K562 (cell line): ENCODE data around the gene USP35. TPM values are rescaled to one million over a fixed set of nuclear protein-coding genes. Genes with fewer than 3 reads are reported as not detected.

Source experiments
- ARNT ChIP-seq, 2 experiments: fragments of 450-650 bp; IDR thresholded peaks; 2 replicates each; pipeline ENCODE4 v1.6.1; 2016; ENCODE audit warnings: mild to moderate bottlenecking in 1 of 2
- CXXC5 ChIP-seq: fragments of 250-450 bp; sonication (Bioruptor Pico); IDR thresholded peaks from 2 replicates; pipeline ENCODE4 v1.8.0; 2022; ENCODE audit warnings: inconsistent platforms, mild to moderate bottlenecking, moderate library complexity
- ETV5 ChIP-seq: sonication (generic); formaldehyde crosslinking; IDR thresholded peaks from 2 replicates; pipeline ENCODE4 v1.4.0; 2020; ENCODE audit warnings: low read depth, mild to moderate bottlenecking, missing genetic modification reagents
- GATAD2A ChIP-seq: fragments of 450-650 bp; IDR thresholded peaks from 2 replicates; pipeline ENCODE4 v1.6.1; 2017
- GTF2A2 ChIP-seq: IDR thresholded peaks from 2 replicates; pipeline ENCODE4 v1.6.1; 2016; ENCODE audit warnings: mild to moderate bottlenecking, missing genetic modification characterization, missing compliant biosample characterization
- HLTF ChIP-seq: fragments of 450-650 bp; IDR thresholded peaks from 2 replicates; pipeline ENCODE4 v1.6.1; 2016
- PHB2 ChIP-seq: fragments of 450-650 bp; IDR thresholded peaks from 2 replicates; pipeline ENCODE4 v1.6.1; 2017; ENCODE audit warnings: low read depth
- SMARCB1 ChIP-seq: IDR thresholded peaks from 2 replicates; pipeline ENCODE4 v1.6.1; 2011; ENCODE audit warnings: improper control_type of control experiment, low read depth; ENCODE audit not compliant: insufficient read length
- SNIP1 ChIP-seq: fragments of 450-650 bp; IDR thresholded peaks from 2 replicates; pipeline ENCODE4 v1.7.1; 2017; ENCODE audit warnings: low read depth, mild to moderate bottlenecking
- TBL1XR1 ChIP-seq, 2 experiments: IDR thresholded peaks; 2 replicates each; pipeline ENCODE4 v1.6.1; 2012; ENCODE audit warnings: improper control_type of control experiment in 2 of 2, low read length in 2 of 2, mild to moderate bottlenecking in 1 of 2
- TCFL5 ChIP-seq: fragments of 250-450 bp; sonication (Bioruptor Pico); conservative IDR thresholded peaks from 2 replicates; pipeline ENCODE4 v1.6.1; 2021; ENCODE audit warnings: mild to moderate bottlenecking, moderate library complexity, matching md5 sums
- UBTF ChIP-seq, 2 experiments: IDR thresholded peaks; 2 replicates each; pipeline ENCODE4 v1.6.1; 2012; ENCODE audit warnings: improper control_type of control experiment in 2 of 2, low read depth in 2 of 2, low read length in 2 of 2, borderline replicate concordance in 1 of 2
- ZNF12 ChIP-seq: sonication (generic); formaldehyde crosslinking; IDR thresholded peaks from 2 replicates; pipeline ENCODE4 v1.4.0; 2020; ENCODE audit warnings: mild to moderate bottlenecking, missing genetic modification reagents
- ZNF23 ChIP-seq: fragments of 250-450 bp; sonication (Bioruptor Pico); IDR thresholded peaks from 2 replicates; pipeline ENCODE4 v1.4.0; 2020; ENCODE audit warnings: mild to moderate bottlenecking
- ZNF518B ChIP-seq: fragments of 250-450 bp; sonication (Bioruptor Pico); IDR thresholded peaks from 2 replicates; pipeline ENCODE4 v1.5.0; 2021; ENCODE audit warnings: mild to moderate bottlenecking, moderate library complexity
- ZNF780A ChIP-seq: fragments of 250-450 bp; sonication (Bioruptor Pico); IDR thresholded peaks from 2 replicates; pipeline ENCODE4 v1.5.0; 2021; ENCODE audit warnings: mild to moderate bottlenecking
- polyA plus RNA-seq, 8 experiments: library from polyadenylated mRNA; depleted of rRNA in 4 of 8; stranded (reverse) in 5 of 8; unstranded in 3 of 8; fragments of >200 nt; fragmentation: Nextera tagmentation in 2 of 8; fragmentation: Illumina TruSeq in 1 of 8; extraction: Ambion mirVana in 2 of 8; extraction: Trizol in 1 of 8; gene quantifications; 2 replicates each; pipeline versions ENCODE4 v1.2.1 to v1.2.3, GENCODE V29; 2011 to 2014; ENCODE audit warnings: inconsistent platforms in 1 of 8, missing spikeins in 1 of 8
- total RNA-seq, 7 experiments: library from RNA; depleted of rRNA in 6 of 7; stranded (reverse); fragments of >200 nt in 6 of 7; fragmentation: Illumina TruSeq in 2 of 7; extraction: Trizol in 2 of 7; gene quantifications; 2 replicates each; pipeline versions ENCODE4 v1.2.1 to v1.2.3, GENCODE V29; 2011 to 2021; ENCODE audit warnings: low replicate concordance in 1 of 7
- TF ChIP-seq, protein P1 (sequence below), 3 experiments: fragments of 200-800 bp in 1 of 3; sonication (Bioruptor generic) in 1 of 3; sonication (generic) in 1 of 3; formaldehyde crosslinking in 1 of 3; IDR thresholded peaks; 2 replicates each; pipeline versions ENCODE4 v1.6.1 to v1.8.0; 2016 to 2022; ENCODE audit warnings: mild to moderate bottlenecking in 2 of 3, missing compliant biosample characterization in 2 of 3, missing genetic modification characterization in 2 of 3, missing genetic modification reagents in 1 of 3
- TF ChIP-seq, protein P2 (sequence below): sonication (generic); formaldehyde crosslinking; IDR thresholded peaks from 2 replicates; pipeline ENCODE4 v1.8.0; 2022; ENCODE audit warnings: mild to moderate bottlenecking, missing genetic modification reagents
- TF ChIP-seq, protein P3 (sequence below): sonication (generic); formaldehyde crosslinking; IDR thresholded peaks from 2 replicates; pipeline ENCODE4 v1.8.0; 2022; ENCODE audit warnings: missing genetic modification reagents, mild to moderate bottlenecking, borderline replicate concordance

The USP35 gene
- total and polyA plus RNA-seq, 9 of the 15 experiments (the other 6 are each of a cell fraction or from before 2014, with no cell fraction given) = 0.01 to 4.8 (median 3.6) TPM

DNA sequence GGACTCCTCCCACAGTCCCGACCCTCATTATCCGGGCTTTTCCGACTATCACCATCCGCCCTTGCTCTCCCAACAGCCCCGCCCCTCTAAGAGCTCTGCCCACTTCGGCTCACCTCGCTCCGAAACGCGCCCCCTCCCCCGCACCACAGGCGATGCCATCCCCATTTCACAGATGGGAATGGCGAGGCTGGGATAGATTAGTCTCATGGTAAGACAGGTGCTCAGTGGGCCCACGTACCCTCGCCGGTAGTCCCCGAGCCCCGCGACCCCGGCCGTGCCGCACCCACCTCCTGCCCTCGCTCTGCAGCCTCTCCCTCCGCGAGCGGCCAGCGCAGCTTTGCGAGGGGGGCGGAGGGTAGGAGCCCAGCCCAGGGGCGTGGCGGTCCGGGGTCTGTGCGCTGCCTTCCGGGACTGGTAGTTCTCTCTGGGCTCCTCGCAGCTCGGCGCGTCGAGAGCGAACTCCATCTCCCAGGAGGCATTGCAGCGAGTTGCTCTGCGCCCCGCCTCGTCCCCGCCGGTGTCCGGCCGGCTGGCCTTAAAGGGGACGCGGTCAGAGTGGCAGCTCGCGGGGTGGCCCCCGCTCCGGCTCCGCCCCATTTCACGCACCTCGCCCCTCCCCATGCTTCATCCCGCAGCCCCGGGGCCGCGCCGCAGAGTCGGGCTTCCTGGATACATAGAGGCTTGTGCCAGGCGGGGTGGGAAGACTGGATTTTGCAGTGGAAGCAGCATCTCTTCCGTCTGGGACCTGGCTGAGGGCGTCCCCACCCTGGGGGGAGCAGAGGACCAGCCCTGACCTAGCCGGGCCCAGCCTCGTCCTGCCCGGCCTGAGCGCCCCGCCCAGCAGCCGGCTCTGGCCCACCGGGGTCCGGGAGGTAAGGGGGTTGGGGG lies at the start of gene USP35, which contains the start of gene KCTD21 (continued):
- TF ChIP-seq UBTF (IDR thresholded peaks at IDR 0.05; ENCODE audit: borderline replicate concordance in 1 of 2, low read depth in 2 of 2, low read length in 2 of 2) = 0 out of 4 replicates have a peak, but pooled peaks of 1 of the 2 experiments have one; percentile 31
- TF ChIP-seq, protein P1, sequence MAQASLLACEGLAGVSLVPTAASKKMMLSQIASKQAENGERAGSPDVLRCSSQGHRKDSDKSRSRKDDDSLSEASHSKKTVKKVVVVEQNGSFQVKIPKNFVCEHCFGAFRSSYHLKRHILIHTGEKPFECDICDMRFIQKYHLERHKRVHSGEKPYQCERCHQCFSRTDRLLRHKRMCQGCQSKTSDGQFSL (CRISPR knock-in tag; IDR thresholded peaks at IDR 0.05) = peak; percentile 62
- TF ChIP-seq, protein P1 (tag; IDR thresholded peaks at IDR 0.05) = 0 out of 4 replicates have a peak, but pooled peaks of 1 of the 2 experiments have one; percentile 15
- TF ChIP-seq, protein P2, sequence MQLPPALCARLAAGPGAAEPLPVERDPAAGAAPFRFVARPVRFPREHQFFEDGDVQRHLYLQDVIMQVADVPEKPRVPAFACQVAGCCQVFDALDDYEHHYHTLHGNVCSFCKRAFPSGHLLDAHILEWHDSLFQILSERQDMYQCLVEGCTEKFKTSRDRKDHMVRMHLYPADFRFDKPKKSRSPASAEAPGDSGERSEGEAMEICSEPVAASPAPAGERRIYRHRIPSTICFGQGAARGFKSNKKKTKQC (CRISPR knock-in tag) = 0 out of 2 replicates have a peak, but pooled peaks have one; percentile 56
- TF ChIP-seq, protein P3, sequence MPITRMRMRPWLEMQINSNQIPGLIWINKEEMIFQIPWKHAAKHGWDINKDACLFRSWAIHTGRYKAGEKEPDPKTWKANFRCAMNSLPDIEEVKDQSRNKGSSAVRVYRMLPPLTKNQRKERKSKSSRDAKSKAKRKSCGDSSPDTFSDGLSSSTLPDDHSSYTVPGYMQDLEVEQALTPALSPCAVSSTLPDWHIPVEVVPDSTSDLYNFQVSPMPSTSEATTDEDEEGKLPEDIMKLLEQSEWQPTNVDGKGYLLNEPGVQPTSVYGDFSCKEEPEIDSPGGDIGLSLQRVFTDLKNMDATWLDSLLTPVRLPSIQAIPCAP = no peak
- no peak for TF ChIP-seq TCFL5 (CRISPR knock-in tag)
- TF ChIP-seq GATAD2A = peak; percentile 83
- no peak for TF ChIP-seq ZNF12 (CRISPR knock-in tag)
- TF ChIP-seq TBL1XR1 (IDR thresholded peaks at IDR 0.05; ENCODE audit: low read length in 2 of 2) = no peak
- no peak for TF ChIP-seq PHB2
- peak; percentile 19; the same call in 1 of the 2 replicates for TF ChIP-seq ETV5 (CRISPR knock-in tag)
- 0 out of 4 replicates have a peak, but pooled peaks of 1 of the 2 experiments have one; percentile 25 for TF ChIP-seq ARNT (IDR thresholded peaks at IDR 0.05)
- TF ChIP-seq ZNF780A (CRISPR knock-in tag) = no peak
- TF ChIP-seq GTF2A2 (tag) = no peak
- no peak for TF ChIP-seq ZNF23 (CRISPR knock-in tag)
- no peak for TF ChIP-seq ZNF518B (CRISPR knock-in tag)
- TF ChIP-seq HLTF = peak; percentile 88; the same call in 1 of the 2 replicates
- peak; percentile 92 for TF ChIP-seq CXXC5 (CRISPR knock-in tag)
- peak; percentile 54; the same call in 1 of the 2 replicates for TF ChIP-seq SNIP1
- TF ChIP-seq SMARCB1 = no peak
